Measurements from ENCODE around the gene SGIP1. TPM values are rescaled to one million over a fixed set of nuclear protein-coding genes. Genes with fewer than 3 reads are reported as not detected.

Gene SGIP1
- total and polyA plus RNA-seq, 7 donors = under 0.01 to 14.1 (median 7.3) TPM; not detected in 1

DNA sequence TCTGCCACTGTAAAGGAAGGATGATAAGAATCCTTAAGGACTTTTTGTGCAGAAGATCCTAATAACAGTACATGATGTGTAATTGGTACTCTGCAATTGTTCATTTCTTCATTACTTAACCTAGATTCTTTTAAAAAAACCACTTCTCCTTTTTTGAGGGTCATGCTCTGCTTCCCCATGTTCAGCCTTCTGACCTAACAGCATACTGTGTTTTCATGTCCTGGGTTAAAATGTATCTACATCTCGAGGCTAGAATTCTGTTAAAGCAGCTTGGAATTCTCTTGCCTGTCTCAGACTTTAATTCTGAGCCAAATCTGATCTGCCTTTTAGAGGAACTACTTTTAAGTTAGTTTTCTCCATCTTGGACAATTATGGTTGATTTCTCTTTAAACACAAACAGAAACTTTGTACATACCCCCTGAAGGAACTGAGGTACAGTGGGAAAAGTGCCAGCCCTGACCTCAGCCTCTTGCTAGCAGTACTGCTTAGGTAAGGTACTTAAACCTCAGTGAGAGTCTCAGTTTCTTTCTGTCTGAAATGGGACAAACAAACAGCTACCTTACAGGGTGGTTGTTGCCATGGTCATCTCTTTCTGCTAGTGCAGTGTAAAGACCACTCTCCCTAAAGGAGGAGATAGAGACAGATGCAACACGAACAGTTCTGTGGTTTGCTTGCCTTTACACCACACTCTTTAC, 115.1 kb downstream of the SGIP1 start:
- Histone ChIP-seq H3K4me3 (no peak overlapping the region), H3K27ac (no peak overlapping the region), H3K9me3 (no peaks in the 10 kb centered on the region), H3K36me3 (no peaks in the 10 kb centered on the region), H3K4me1 (no peaks in the 10 kb centered on the region), H3K27me3 (no peaks in the 10 kb centered on the region)
- 46 to 66% methylated on average over 2 of the region's 2 CpGs for WGBS, 2 donors
- intact Hi-C loops (cut with DNase I) = no loop called here
- no peak for DNase-seq
- TF ChIP-seq POLR2AphosphoS5 (IDR thresholded peaks at IDR 0.05) (no peak), POLR2A (IDR thresholded peaks at IDR 0.05) (no peak)
- TF ChIP-seq, protein P1, sequence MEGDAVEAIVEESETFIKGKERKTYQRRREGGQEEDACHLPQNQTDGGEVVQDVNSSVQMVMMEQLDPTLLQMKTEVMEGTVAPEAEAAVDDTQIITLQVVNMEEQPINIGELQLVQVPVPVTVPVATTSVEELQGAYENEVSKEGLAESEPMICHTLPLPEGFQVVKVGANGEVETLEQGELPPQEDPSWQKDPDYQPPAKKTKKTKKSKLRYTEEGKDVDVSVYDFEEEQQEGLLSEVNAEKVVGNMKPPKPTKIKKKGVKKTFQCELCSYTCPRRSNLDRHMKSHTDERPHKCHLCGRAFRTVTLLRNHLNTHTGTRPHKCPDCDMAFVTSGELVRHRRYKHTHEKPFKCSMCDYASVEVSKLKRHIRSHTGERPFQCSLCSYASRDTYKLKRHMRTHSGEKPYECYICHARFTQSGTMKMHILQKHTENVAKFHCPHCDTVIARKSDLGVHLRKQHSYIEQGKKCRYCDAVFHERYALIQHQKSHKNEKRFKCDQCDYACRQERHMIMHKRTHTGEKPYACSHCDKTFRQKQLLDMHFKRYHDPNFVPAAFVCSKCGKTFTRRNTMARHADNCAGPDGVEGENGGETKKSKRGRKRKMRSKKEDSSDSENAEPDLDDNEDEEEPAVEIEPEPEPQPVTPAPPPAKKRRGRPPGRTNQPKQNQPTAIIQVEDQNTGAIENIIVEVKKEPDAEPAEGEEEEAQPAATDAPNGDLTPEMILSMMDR (IDR thresholded peaks at IDR 0.05) = no peak

DNA sequence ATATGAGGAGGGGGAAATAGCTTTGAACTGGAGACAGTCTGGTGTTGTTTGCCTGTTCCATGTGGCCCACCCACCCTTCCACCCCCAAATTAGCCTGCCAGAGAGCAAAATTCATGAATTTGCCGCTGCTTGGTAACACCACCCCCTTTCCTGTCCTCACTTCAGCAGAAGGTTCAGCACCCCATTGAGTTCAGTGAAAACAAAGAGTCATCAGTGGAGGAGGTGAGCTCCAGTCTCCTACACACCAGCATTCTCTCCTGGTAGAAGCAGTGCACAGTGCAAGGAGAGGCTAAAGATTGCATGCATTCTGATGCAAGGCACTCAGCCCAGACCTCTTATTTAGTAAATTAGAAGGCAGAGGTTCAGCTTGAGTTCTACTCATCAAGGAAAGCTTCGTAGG, 118.6 kb downstream of the SGIP1 start:
- intact Hi-C loops (cut with DNase I) = no loop called here
- no peak for DNase-seq
- Histone ChIP-seq H3K4me3 (no peak overlapping the region), H3K27me3 (no peaks in the 10 kb centered on the region), H3K4me1 (no peaks in the 10 kb centered on the region), H3K27ac (no peak overlapping the region), H3K9me3 (no peaks in the 10 kb centered on the region), H3K36me3 (no peaks in the 10 kb centered on the region)
- WGBS, 2 donors = 71 to 87% methylated on average over 2 of the region's 2 CpGs
- TF ChIP-seq POLR2AphosphoS5 (IDR thresholded peaks at IDR 0.05) = no peak
- TF ChIP-seq, protein P1 (IDR thresholded peaks at IDR 0.05) = no peak
- no peak for TF ChIP-seq EP300 (IDR thresholded peaks at IDR 0.05)
- TF ChIP-seq POLR2A (IDR thresholded peaks at IDR 0.05) = no peak

DNA sequence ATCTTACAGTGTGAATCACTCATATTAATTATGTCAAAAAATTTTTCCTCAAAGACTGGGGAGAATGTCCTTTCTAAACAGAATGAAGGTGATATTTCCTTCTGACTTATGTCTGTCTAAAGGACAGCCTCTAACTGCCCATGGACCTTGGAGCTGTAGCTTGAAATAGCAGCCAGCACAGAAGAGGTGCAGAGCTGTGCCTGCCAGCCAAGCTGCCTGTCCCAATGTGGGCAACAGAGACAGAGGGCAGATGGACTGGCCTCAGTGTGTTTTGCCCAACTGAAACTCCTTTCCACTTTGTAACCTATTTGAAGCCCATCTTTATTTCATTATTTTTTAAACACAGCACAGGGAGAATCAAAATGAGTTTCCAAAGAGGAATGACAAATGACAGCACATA, 120.7 kb downstream of the SGIP1 start:
- Histone ChIP-seq H3K36me3 (no peaks in the 10 kb centered on the region), H3K9me3 (no peaks in the 10 kb centered on the region), H3K27ac (no peak overlapping the region), H3K4me1 (no peaks in the 10 kb centered on the region), H3K27me3 (no peaks in the 10 kb centered on the region), H3K4me3 (no peak overlapping the region)
- DNase-seq = no peak
- intact Hi-C loops (cut with DNase I) = no loop called here
- TF ChIP-seq POLR2A (IDR thresholded peaks at IDR 0.05) = no peak
- TF ChIP-seq, protein P1 (IDR thresholded peaks at IDR 0.05) = no peak
- TF ChIP-seq EP300 (IDR thresholded peaks at IDR 0.05) = no peak
- TF ChIP-seq POLR2AphosphoS5 (IDR thresholded peaks at IDR 0.05) = no peak

DNA sequence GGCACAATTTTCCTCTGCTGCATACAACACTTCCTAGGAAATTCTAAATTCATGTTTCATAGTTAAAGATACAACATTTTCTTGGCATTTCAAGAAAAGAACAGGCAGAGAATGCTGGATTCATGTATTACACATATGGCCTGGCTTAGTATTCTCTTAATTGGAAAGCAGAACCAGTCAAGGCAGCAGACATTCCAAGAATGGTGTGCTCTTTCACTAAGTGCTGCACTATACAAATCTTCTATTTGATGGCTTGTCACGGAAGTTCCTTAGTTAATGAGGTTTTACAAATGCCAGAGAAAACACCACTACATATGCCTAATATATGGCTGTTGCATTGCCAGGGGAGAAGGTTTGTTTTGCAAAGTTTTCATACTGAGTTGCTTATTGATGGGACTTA, 137.5 kb downstream of the SGIP1 start:
- DNase-seq = no peak
- intact Hi-C loops (cut with DNase I) = no loop called here
- TF ChIP-seq, protein P1 (IDR thresholded peaks at IDR 0.05) = no peak
- TF ChIP-seq POLR2AphosphoS5 (IDR thresholded peaks at IDR 0.05) (no peak), EP300 (IDR thresholded peaks at IDR 0.05) (no peak), POLR2A (IDR thresholded peaks at IDR 0.05) (no peak)
- H3K27ac ChIP-seq = no peak overlapping the region
- WGBS, 2 donors = 79 to 89% methylated on average over 1 of the region's 1 CpG
- H3K9me3 ChIP-seq = no peaks in the 10 kb centered on the region
- H3K27me3 ChIP-seq = no peaks in the 10 kb centered on the region
- peaks cover 0 to 5% (median 2%) of the 10 kb centered on the region in 4 donors for H3K4me1 ChIP-seq
- no peak overlapping the region for H3K4me3 ChIP-seq
- H3K36me3 ChIP-seq = no peaks in the 10 kb centered on the region

Measured in sigmoid colon (tissue), 7 donors.